ENCODE results near the gene TPT1. TPM values are rescaled to one million over a fixed set of nuclear protein-coding genes. Genes with fewer than 3 reads are reported as not detected.

Gene TPT1
- total and polyA plus RNA-seq, 9 donors = 4,694 to 14,373 (median 7,045) TPM

GRCh38 chr13:45305079-45305478 lies 35.9 kb downstream of the TPT1 start:
- Histone ChIP-seq H3K27ac (no peak overlapping the region), H3K4me3 (no peak overlapping the region), H3K36me3 (no peaks in the 10 kb centered on the region), H3K9me3 (no peaks in the 10 kb centered on the region), H3K27me3 (no peaks in the 10 kb centered on the region), H3K4me1 (ENCODE audit: insufficient read depth) (no peaks in the 10 kb centered on the region)
- 88 to 91% (median 89%) methylated on average over 5 of the region's 5 CpGs for WGBS, 3 donors
- intact Hi-C loops (cut with DNase I) = loop anchor here in 3 of 4 donors (5.0 kb wide), 1 partner anchor 258 kb away; no protein-coding TSS in a partner anchor
- no peak for TF ChIP-seq EP300 (IDR thresholded peaks at IDR 0.05)
- TF ChIP-seq POLR2A (IDR thresholded peaks at IDR 0.05) = no peak
- TF ChIP-seq, protein P1, sequence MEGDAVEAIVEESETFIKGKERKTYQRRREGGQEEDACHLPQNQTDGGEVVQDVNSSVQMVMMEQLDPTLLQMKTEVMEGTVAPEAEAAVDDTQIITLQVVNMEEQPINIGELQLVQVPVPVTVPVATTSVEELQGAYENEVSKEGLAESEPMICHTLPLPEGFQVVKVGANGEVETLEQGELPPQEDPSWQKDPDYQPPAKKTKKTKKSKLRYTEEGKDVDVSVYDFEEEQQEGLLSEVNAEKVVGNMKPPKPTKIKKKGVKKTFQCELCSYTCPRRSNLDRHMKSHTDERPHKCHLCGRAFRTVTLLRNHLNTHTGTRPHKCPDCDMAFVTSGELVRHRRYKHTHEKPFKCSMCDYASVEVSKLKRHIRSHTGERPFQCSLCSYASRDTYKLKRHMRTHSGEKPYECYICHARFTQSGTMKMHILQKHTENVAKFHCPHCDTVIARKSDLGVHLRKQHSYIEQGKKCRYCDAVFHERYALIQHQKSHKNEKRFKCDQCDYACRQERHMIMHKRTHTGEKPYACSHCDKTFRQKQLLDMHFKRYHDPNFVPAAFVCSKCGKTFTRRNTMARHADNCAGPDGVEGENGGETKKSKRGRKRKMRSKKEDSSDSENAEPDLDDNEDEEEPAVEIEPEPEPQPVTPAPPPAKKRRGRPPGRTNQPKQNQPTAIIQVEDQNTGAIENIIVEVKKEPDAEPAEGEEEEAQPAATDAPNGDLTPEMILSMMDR (IDR thresholded peaks at IDR 0.05) = no peak
- no peak for DNase-seq

GRCh38 chr13:45303866-45304265 lies 37.1 kb downstream of the TPT1 start:
- intact Hi-C loops (cut with DNase I) = no loop called here
- H3K27me3 ChIP-seq = no peaks in the 10 kb centered on the region
- H3K36me3 ChIP-seq = no peaks in the 10 kb centered on the region
- DNase-seq = no peak
- no peak overlapping the region for H3K4me3 ChIP-seq
- H3K4me1 ChIP-seq (ENCODE audit: insufficient read depth) = no peaks in the 10 kb centered on the region
- H3K9me3 ChIP-seq = no peaks in the 10 kb centered on the region
- 84 to 88% (median 85%) methylated on average over 5 of the region's 5 CpGs for WGBS, 3 donors
- TF ChIP-seq, protein P1 (IDR thresholded peaks at IDR 0.05) = no peak
- TF ChIP-seq EP300 (IDR thresholded peaks at IDR 0.05) = no peak
- no peak for TF ChIP-seq POLR2A (IDR thresholded peaks at IDR 0.05)
- no peak overlapping the region for H3K27ac ChIP-seq

DNA sequence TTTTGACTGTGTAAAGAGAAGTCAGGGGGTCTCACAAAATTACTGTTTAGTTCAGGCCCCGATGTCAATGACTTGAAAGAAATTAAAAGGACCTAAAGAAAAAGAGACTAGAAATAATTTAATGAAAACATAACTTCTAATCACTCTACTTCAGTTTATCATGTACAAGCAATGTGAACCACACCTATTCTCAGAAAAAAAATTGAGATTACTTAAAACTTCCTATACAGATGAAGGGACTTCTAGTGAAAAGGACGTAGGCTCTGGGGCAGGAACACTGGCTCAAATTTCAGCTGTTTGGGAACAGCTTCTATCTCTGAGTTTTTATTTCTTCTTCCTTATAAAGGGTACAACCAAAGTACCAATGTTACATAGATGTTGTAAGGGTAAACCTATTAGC lies 38.0 kb downstream of the TPT1 start:
- intact Hi-C loops (cut with DNase I) = no loop called here
- H3K27ac ChIP-seq = no peak overlapping the region
- H3K4me1 ChIP-seq (ENCODE audit: insufficient read depth) = no peaks in the 10 kb centered on the region
- DNase-seq = no peak
- TF ChIP-seq EP300 (IDR thresholded peaks at IDR 0.05) = no peak
- TF ChIP-seq POLR2A (IDR thresholded peaks at IDR 0.05) = no peak
- TF ChIP-seq, protein P1 (IDR thresholded peaks at IDR 0.05) = no peak
- H3K36me3 ChIP-seq = no peaks in the 10 kb centered on the region
- H3K9me3 ChIP-seq = no peaks in the 10 kb centered on the region
- H3K4me3 ChIP-seq = no peak overlapping the region
- WGBS, 3 donors = 55 to 64% (median 60%) methylated on average over 2 of the region's 2 CpGs
- no peaks in the 10 kb centered on the region for H3K27me3 ChIP-seq

GRCh38 chr13:45302507-45302906 lies 38.5 kb downstream of the TPT1 start:
- intact Hi-C loops (cut with DNase I) = no loop called here
- WGBS, 3 donors = 29 to 40% (median 35%) methylated on average over 3 of the region's 3 CpGs
- H3K27me3 ChIP-seq = no peaks in the 10 kb centered on the region

More at GRCh38 chr13:45302507-45302906, 38.5 kb downstream of the TPT1 start:
- TF ChIP-seq, protein P1 (IDR thresholded peaks at IDR 0.05) = no peak
- TF ChIP-seq EP300 (IDR thresholded peaks at IDR 0.05) = no peak
- TF ChIP-seq POLR2A (IDR thresholded peaks at IDR 0.05) = no peak
- H3K4me1 ChIP-seq (ENCODE audit: insufficient read depth) = no peaks in the 10 kb centered on the region
- no peaks in the 10 kb centered on the region for H3K9me3 ChIP-seq
- DNase-seq = no peak
- no peak overlapping the region for H3K4me3 ChIP-seq
- no peak overlapping the region for H3K27ac ChIP-seq
- no peaks in the 10 kb centered on the region for H3K36me3 ChIP-seq

All from ovary (tissue), 9 donors.